Stimulated activated CD4-positive, alpha-beta T cell treated with anti-CD3 and anti-CD28 coated beads, Interleukin-4, amount 100 ng/mL, for 1 hour (primary cell): ENCODE results near the gene BEND3.
"Not testable (repeated sequence)": the region's sequence is repeated elsewhere in the genome, so short reads cannot be mapped to it uniquely, and the experiment has no call there.

Experiments used
- DNase-seq: peaks from one replicate; pipeline ENCODE4 v3.0.0-alpha.2; 2020

Gene BEND3

GRCh38 chr6:107120404-107120803, 5.1 kb upstream of the BEND3 start:
- no peak for DNase-seq

- DNase-seq = no peak
Observed at GRCh38 chr6:107118976-107119375, 3.7 kb upstream of the BEND3 start.

- not testable (repeated sequence) for DNase-seq
Observed at GRCh38 chr6:107118540-107118939, 3.2 kb upstream of the BEND3 start.

- DNase-seq = no peak
Observed at GRCh38 chr6:107116931-107117330, 1.6 kb upstream of the BEND3 start.

- peak; percentile 5 for DNase-seq
Observed at GRCh38 chr6:107116328-107116892, 1.1 kb upstream of the BEND3 start.

GRCh38 chr6:107115695-107116327, 496 bp upstream of the BEND3 start:
- peak; percentile 37 for DNase-seq

GRCh38 chr6:107114213-107114925, 946 bp downstream of the BEND3 start:
- DNase-seq = peak; percentile 73

GRCh38 chr6:107110200-107110599, 5.1 kb downstream of the BEND3 start:
- no peak for DNase-seq

GRCh38 chr6:107108201-107108890, 7.0 kb downstream of the BEND3 start:
- DNase-seq = no peak

GRCh38 chr6:107107791-107108190, 7.5 kb downstream of the BEND3 start:
- DNase-seq = no peak

- no peak for DNase-seq
Observed at GRCh38 chr6:107106165-107106564, 9.2 kb downstream of the BEND3 start.

- DNase-seq = no peak
Observed at GRCh38 chr6:107105511-107106116, 9.7 kb downstream of the BEND3 start.

GRCh38 chr6:107103082-107103481, 12.2 kb downstream of the BEND3 start:
- DNase-seq = no peak

GRCh38 chr6:107102414-107102805, 12.9 kb downstream of the BEND3 start:
- DNase-seq = no peak

GRCh38 chr6:107101686-107102413, 13.5 kb downstream of the BEND3 start:
- DNase-seq = no peak

GRCh38 chr6:107101211-107101610, 14.1 kb downstream of the BEND3 start:
- DNase-seq = no peak

GRCh38 chr6:107098436-107099307, 16.6 kb downstream of the BEND3 start:
- DNase-seq = no peak

- DNase-seq = not testable (repeated sequence)
Observed at GRCh38 chr6:107084459-107084858, 30.9 kb downstream of the BEND3 start.

GRCh38 chr6:107083921-107084320, 31.4 kb downstream of the BEND3 start:
- DNase-seq = no peak

GRCh38 chr6:107083047-107083768, 32.1 kb downstream of the BEND3 start:
- no peak for DNase-seq

GRCh38 chr6:107082045-107082444, 33.3 kb downstream of the BEND3 start:
- DNase-seq = no peak
